ENCODE measurements around the gene TUBG1.

GRCh38 chr17:42613699-42614295 lies 4.3 kb downstream of the TUBG1 start:
- TF ChIP-seq, protein P1, sequence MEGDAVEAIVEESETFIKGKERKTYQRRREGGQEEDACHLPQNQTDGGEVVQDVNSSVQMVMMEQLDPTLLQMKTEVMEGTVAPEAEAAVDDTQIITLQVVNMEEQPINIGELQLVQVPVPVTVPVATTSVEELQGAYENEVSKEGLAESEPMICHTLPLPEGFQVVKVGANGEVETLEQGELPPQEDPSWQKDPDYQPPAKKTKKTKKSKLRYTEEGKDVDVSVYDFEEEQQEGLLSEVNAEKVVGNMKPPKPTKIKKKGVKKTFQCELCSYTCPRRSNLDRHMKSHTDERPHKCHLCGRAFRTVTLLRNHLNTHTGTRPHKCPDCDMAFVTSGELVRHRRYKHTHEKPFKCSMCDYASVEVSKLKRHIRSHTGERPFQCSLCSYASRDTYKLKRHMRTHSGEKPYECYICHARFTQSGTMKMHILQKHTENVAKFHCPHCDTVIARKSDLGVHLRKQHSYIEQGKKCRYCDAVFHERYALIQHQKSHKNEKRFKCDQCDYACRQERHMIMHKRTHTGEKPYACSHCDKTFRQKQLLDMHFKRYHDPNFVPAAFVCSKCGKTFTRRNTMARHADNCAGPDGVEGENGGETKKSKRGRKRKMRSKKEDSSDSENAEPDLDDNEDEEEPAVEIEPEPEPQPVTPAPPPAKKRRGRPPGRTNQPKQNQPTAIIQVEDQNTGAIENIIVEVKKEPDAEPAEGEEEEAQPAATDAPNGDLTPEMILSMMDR (IDR thresholded peaks at IDR 0.05): no peak
- TF ChIP-seq POLR2A (IDR thresholded peaks at IDR 0.05): no peak
